Sigmoid colon (tissue), 3 donors: Measurements from ENCODE around the gene ADGRF3.

ENCODE experiments used
- CTCF ChIP-seq, 4 experiments: fragments of 450-650 bp in 3 of 4; fragments of 200-600 bp in 1 of 4; IDR thresholded peaks; one replicate each; pipeline ENCODE4 v1.5.1; 2016 to 2019; ENCODE audit warnings: antibody characterized with exemption in 4 of 4, mild to moderate bottlenecking in 3 of 4, moderate library complexity in 2 of 4
- POLR2A ChIP-seq, 2 donors: fragments of 450-650 bp; IDR thresholded peaks; one replicate each; pipeline ENCODE4 v1.6.1; 2016; ENCODE audit warnings: antibody characterized with exemption in 2 of 2, mild to moderate bottlenecking in 2 of 2, moderate library complexity in 2 of 2

GRCh38 chr2:26285931-26286330 is 60.7 kb downstream of the ADGRF3 start:
- no peak for TF ChIP-seq POLR2A (IDR thresholded peaks at IDR 0.05)
- no peak for TF ChIP-seq CTCF (IDR thresholded peaks at IDR 0.05)
